ENCODE results near the gene PODXL.

- TF ChIP-seq POLR2A (IDR thresholded peaks at IDR 0.05; ENCODE audit: low read depth, low read length) (no peak), POLR2AphosphoS5 (IDR thresholded peaks at IDR 0.05; ENCODE audit: low read depth, low read length) (no peak), SPI1 (IDR thresholded peaks at IDR 0.05; ENCODE audit: low read depth, low read length) (no peak), TAF1 (IDR thresholded peaks at IDR 0.05; ENCODE audit: low read depth, low read length) (no peak), POU2F2 (IDR thresholded peaks at IDR 0.05; ENCODE audit: low read depth, low read length) (no peak), PAX5 (IDR thresholded peaks at IDR 0.05; ENCODE audit: insufficient read depth, low read length, severe bottlenecking) (no peak)
These were observed 72.8 kb downstream of the PODXL start for GRCh38 chr7:131483586-131483985.
